ENCODE results near the gene TMEM212. TPM values are rescaled to one million over a fixed set of nuclear protein-coding genes. Genes with fewer than 3 reads are reported as not detected.
A peak's percentile ranks its signal among the peaks of the same experiment; 100 is the strongest.

TMEM212 gene
- total RNA-seq = not detected

- peaks cover 3% of the 10 kb centered on the region for H3K36me3 Mint-ChIP-seq
- H3K4me3 Mint-ChIP-seq = no peak within 1 kb of the TSS
- no peak for DNase-seq
- H3K4me1 Mint-ChIP-seq = peaks cover 24% of the 10 kb centered on the region
- H3K27ac Mint-ChIP-seq = no peak within 1 kb of the TSS
- H3K27me3 Mint-ChIP-seq = peaks cover 5% of the 10 kb centered on the region
- H3K9me3 Mint-ChIP-seq = peaks cover 5% of the 10 kb centered on the region
Measured at GRCh38 chr3:171842864-171843518, at the start of gene TMEM212. Gene TMEM212, plus strand, starts transcription at chr3:171843349. Its CDS starts 35 bp downstream, at chr3:171843384.

- no peaks in the 10 kb centered on the region for H3K36me3 Mint-ChIP-seq
- H3K27ac Mint-ChIP-seq = no peak overlapping the region
- DNase-seq = no peak
Measured at GRCh38 chr3:171796625-171797264, 46.4 kb upstream of the TMEM212 start.

GRCh38 chr3:171797265-171797679, 45.9 kb upstream of the TMEM212 start:
- no peak overlapping the region for H3K27ac Mint-ChIP-seq
- peaks cover 5% of the 10 kb centered on the region for H3K27me3 Mint-ChIP-seq
- H3K36me3 Mint-ChIP-seq = no peaks in the 10 kb centered on the region
- no peak overlapping the region for H3K4me3 Mint-ChIP-seq
- DNase-seq = no peak
- no peaks in the 10 kb centered on the region for H3K4me1 Mint-ChIP-seq
- H3K9me3 Mint-ChIP-seq = no peaks in the 10 kb centered on the region

More at GRCh38 chr3:171796625-171797264, 46.4 kb upstream of the TMEM212 start:
- Mint-ChIP-seq H3K9me3 (no peaks in the 10 kb centered on the region), H3K27me3 (peaks cover 5% of the 10 kb centered on the region), H3K4me3 (no peak overlapping the region), H3K4me1 (no peaks in the 10 kb centered on the region)

GRCh38 chr3:171797873-171798272, 45.3 kb upstream of the TMEM212 start:
- no peak for DNase-seq
- no peaks in the 10 kb centered on the region for H3K36me3 Mint-ChIP-seq
- H3K4me3 Mint-ChIP-seq = no peak overlapping the region
- H3K27me3 Mint-ChIP-seq = peaks cover 5% of the 10 kb centered on the region
- no peaks in the 10 kb centered on the region for H3K4me1 Mint-ChIP-seq
- H3K27ac Mint-ChIP-seq = no peak overlapping the region
- no peaks in the 10 kb centered on the region for H3K9me3 Mint-ChIP-seq

- peaks cover 10% of the 10 kb centered on the region for H3K27me3 Mint-ChIP-seq
- DNase-seq = no peak
- no peak overlapping the region for H3K27ac Mint-ChIP-seq
- no peak overlapping the region for H3K4me3 Mint-ChIP-seq
- no peaks in the 10 kb centered on the region for H3K4me1 Mint-ChIP-seq
- H3K36me3 Mint-ChIP-seq = no peaks in the 10 kb centered on the region
- no peaks in the 10 kb centered on the region for H3K9me3 Mint-ChIP-seq
Measured at GRCh38 chr3:171799501-171799900, 43.6 kb upstream of the TMEM212 start.

- no peaks in the 10 kb centered on the region for H3K9me3 Mint-ChIP-seq
- H3K4me1 Mint-ChIP-seq = peaks cover 2% of the 10 kb centered on the region
- H3K27me3 Mint-ChIP-seq = peaks cover 12% of the 10 kb centered on the region
- H3K36me3 Mint-ChIP-seq = no peaks in the 10 kb centered on the region
- no peak overlapping the region for H3K4me3 Mint-ChIP-seq
- no peak for DNase-seq
- no peak overlapping the region for H3K27ac Mint-ChIP-seq
Measured at GRCh38 chr3:171801738-171802589, 41.2 kb upstream of the TMEM212 start.

- Mint-ChIP-seq H3K9me3 (no peaks in the 10 kb centered on the region), H3K4me3 (no peak overlapping the region), H3K36me3 (no peaks in the 10 kb centered on the region), H3K4me1 (peaks cover 2% of the 10 kb centered on the region), H3K27ac (no peak overlapping the region), H3K27me3 (peaks cover 16% of the 10 kb centered on the region)
- no peak for DNase-seq
Measured at GRCh38 chr3:171802590-171802956, 40.6 kb upstream of the TMEM212 start.

- Mint-ChIP-seq H3K4me3 (no peak overlapping the region), H3K27me3 (peaks cover 19% of the 10 kb centered on the region), H3K4me1 (peaks cover 2% of the 10 kb centered on the region), H3K27ac (no peak overlapping the region), H3K9me3 (no peaks in the 10 kb centered on the region), H3K36me3 (no peaks in the 10 kb centered on the region)
- DNase-seq = no peak
Measured at GRCh38 chr3:171803044-171803443, 40.1 kb upstream of the TMEM212 start.

- Mint-ChIP-seq H3K4me3 (no peak overlapping the region), H3K9me3 (no peaks in the 10 kb centered on the region), H3K4me1 (peaks cover 8% of the 10 kb centered on the region), H3K27ac (no peak overlapping the region), H3K36me3 (no peaks in the 10 kb centered on the region), H3K27me3 (peaks cover 29% of the 10 kb centered on the region)
- DNase-seq = no peak
Measured at GRCh38 chr3:171804618-171805389, 38.3 kb upstream of the TMEM212 start.

GRCh38 chr3:171805687-171806086, 37.5 kb upstream of the TMEM212 start:
- Mint-ChIP-seq H3K4me3 (no peak overlapping the region), H3K9me3 (no peaks in the 10 kb centered on the region), H3K27ac (no peak overlapping the region), H3K36me3 (no peaks in the 10 kb centered on the region), H3K4me1 (peaks cover 10% of the 10 kb centered on the region), H3K27me3 (peaks cover 35% of the 10 kb centered on the region)
- DNase-seq = no peak

- no peak overlapping the region for H3K4me3 Mint-ChIP-seq
Measured at GRCh38 chr3:171806200-171807128, 36.7 kb upstream of the TMEM212 start.

GRCh38 chr3:171807129-171807675, 35.9 kb upstream of the TMEM212 start:
- Mint-ChIP-seq H3K9me3 (no peaks in the 10 kb centered on the region), H3K4me3 (no peak overlapping the region), H3K27ac (no peak overlapping the region), H3K36me3 (no peaks in the 10 kb centered on the region), H3K4me1 (peaks cover 11% of the 10 kb centered on the region), H3K27me3 (peaks cover 46% of the 10 kb centered on the region)
- DNase-seq = no peak

More at GRCh38 chr3:171806200-171807128, 36.7 kb upstream of the TMEM212 start:
- H3K27me3 Mint-ChIP-seq = peaks cover 43% of the 10 kb centered on the region
- no peaks in the 10 kb centered on the region for H3K9me3 Mint-ChIP-seq
- no peak overlapping the region for H3K27ac Mint-ChIP-seq
- DNase-seq = no peak
- H3K36me3 Mint-ChIP-seq = no peaks in the 10 kb centered on the region
- H3K4me1 Mint-ChIP-seq = peaks cover 11% of the 10 kb centered on the region

GRCh38 chr3:171807806-171808205, 35.3 kb upstream of the TMEM212 start:
- Mint-ChIP-seq H3K27ac (no peak overlapping the region), H3K9me3 (no peaks in the 10 kb centered on the region), H3K4me3 (no peak overlapping the region), H3K36me3 (no peaks in the 10 kb centered on the region), H3K27me3 (peaks cover 47% of the 10 kb centered on the region), H3K4me1 (peaks cover 11% of the 10 kb centered on the region)
- DNase-seq = no peak

GRCh38 chr3:171809611-171809860, 33.6 kb upstream of the TMEM212 start:
- Mint-ChIP-seq H3K4me1 (peaks cover 18% of the 10 kb centered on the region), H3K9me3 (no peaks in the 10 kb centered on the region), H3K27me3 (peaks cover 56% of the 10 kb centered on the region), H3K36me3 (no peaks in the 10 kb centered on the region), H3K27ac (no peak overlapping the region), H3K4me3 (peak overlapping the region; percentile 76)
- no peak for DNase-seq

Measured in activated naive CD8-positive, alpha-beta T cell treated with anti-CD3 and anti-CD28 coated beads for 36 hours (primary cell).